Colon (tissue), 2 donors: ENCODE results near the gene AP4B1.
"Not testable (repeated sequence)": the region's sequence is repeated elsewhere in the genome, so short reads cannot be mapped to it uniquely, and the experiment has no call there.

Source experiments
- FAIRE-seq: peaks from 2 replicates; lab custom pipeline; 2012; peaks lifted over from hg19 to GRCh38; lab: Jason Lieb, UNC
- donor health status: control.
- donor health status: control.

AP4B1 gene

DNA sequence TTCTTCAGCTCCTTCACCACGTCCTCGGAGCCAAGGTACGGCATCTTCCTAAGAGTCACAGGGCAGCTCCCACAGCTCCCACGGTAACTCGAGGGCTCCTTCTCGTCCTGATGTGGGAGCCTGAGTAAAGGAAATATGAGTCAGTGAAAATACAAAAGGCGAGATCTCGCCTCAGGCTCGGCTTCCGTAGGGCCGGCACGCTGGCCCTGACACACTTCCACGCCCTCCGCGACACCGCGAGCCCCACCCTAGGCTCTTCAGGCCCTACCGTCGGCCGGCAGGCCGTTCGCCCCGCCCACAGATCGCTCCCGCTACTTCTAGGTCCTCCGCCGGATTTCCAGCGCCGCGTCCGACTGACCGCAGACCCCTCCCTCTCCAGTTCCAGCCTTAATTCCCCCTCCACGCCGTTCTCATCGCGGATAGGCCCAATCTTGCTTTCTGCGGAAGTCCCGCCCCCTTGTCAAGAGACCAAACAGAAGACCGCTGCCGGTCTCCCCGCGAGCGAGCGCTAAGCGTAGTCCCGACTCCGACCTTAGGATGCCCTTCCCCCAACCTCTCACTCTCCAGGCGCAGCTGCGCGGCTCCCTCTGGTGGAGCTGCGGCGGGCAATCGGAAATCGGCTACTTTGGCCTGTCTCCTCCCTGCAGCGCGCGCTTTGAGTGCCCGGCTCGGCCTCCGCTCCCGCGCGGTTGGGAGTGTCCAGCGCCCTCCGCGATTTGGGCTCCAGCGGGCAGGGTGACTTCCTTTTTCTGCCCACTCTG is at the start of gene AP4B1, which contains the start of gene DCLRE1B:
AP4B1 (minus strand) TSS at position 126 of the 761 bp plus-strand sequence; CDS start at position 44, 82 bp downstream.
DCLRE1B (plus strand) TSS at position 653 of the 761 bp plus-strand sequence. CDS start 261 bp downstream, outside the sequence.
- FAIRE-seq: peak; percentile 65

DNA sequence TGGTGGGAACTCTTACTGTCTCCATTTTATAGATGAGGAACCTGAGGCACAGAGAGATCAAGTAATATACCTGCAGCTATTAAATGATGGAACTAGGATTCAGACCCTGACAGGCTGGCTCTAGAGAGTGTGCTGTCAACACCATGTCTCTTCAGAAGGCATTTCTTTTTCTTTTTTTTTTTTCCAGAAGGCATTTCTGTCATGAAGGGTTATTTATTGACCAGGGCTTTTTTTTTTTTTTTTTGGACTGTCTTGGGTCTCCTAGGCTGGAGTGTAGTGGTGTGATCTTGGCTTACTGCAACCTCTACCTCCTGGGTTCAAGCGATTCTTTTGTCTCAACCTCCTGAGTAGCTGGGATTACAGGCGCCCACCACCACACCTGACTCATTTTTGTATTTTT is 47.1 kb upstream of the AP4B1 start:
- no peak for FAIRE-seq

- no peak for FAIRE-seq
These were observed 46.3 kb upstream of the AP4B1 start for GRCh38 chr1:113950908-113951307.

DNA sequence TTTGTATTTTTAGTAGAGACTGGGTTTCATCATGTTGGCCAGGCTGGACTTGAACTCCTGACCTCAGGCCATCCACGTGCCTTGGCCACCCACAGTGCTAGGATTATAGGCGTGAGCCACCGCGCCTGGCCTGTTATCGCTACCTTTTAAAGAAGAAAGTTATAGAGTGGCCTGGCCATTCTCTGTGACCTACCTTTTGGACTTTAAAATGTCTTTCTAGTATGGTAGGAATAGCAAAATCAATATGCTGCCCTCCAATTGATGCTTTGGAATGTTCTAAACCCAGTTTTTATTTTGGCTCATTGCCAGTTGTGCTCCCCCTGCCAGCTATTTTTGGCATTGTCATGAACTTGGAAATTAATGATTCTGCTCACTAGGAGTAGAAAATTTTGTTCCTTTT is 44.4 kb upstream of the AP4B1 start:
- no peak for FAIRE-seq

DNA sequence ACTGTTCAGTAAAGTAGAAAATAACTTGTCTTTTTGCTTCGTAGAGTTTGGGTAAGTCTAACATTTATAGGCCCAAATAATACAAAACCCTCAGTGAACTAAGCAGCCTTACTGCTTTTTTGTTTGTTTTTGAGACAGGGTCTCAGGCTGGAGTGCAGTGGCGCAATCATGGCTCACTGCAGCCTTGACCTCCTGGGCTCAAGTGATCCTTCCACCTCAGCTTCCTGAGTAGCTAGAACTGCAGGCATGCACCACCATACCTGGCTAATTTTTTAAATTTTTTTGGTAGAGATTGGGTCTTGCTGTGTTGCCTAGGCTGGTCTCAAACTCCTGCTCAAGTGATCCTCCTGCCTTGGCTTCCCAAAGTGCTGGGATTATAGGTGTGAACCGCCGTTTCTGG is 43.6 kb upstream of the AP4B1 start:
- not testable (repeated sequence) for FAIRE-seq

DNA sequence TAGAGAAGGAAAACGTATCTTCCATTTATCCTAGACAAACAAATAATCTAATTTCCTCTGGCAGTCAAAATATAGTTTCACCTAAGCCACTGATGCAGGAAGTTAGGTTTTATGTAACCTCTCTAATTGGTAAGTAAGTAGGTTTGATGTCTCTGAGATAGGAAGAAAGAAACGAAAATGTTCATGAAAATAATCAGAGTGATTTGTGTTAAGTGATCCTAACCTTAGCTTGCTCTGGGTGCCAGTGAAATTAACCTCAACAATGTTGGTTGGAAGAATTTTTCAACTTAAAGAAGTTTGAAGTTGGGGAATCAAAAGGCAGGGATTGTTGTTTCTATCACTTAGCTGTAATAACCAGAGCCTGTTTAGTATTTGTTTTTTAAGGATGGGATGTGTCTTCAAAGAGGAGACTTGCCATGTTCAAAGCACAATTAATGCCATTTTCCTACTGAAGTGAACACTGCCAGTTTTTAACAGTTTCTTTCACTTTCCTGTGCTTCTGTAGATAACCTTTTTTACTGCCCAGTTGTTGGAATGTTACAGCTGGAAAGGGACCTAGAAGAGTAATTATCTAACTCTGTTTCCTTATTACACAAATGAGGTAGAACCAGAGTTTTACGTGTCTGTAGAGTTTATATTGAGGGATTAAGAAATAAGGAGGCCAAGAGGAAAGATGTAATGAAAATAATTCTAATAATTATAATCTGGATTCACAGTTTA is 42.9 kb upstream of the AP4B1 start:
- FAIRE-seq: no peak

DNA sequence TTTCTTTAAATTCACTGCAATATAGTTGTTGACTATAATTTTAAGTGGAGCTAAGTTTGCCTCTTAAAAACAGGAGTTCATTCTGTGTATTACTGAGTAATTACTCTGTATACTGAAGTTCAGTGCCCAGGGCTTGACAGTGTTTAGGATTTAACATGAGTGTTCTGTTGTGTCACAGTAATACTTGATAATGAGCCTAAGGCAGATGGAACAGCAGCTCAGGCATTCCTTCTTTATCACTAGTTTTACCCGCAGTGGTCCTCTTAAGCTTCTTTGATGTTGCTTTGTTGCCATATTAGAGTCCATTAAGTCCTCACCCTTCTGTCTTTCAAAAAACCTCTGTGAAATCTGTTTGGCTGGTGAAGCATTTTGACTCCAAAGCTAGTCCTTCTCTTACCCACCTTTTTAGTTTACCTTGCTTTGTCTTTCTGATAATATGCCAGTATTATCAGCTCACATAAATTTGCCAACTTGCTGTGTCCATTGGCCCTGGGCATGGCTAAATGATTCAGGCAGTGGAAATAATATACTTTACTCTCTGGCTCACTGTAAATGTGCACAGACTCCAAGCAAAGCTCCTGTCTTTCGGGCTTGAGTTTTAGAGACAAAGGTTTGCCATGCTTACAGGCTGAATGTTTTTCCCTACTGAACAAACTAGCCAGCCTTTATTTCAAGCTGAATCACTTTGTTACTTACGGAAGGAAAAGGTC is 42.2 kb upstream of the AP4B1 start:
- FAIRE-seq: no peak

GRCh38 chr1:113946112-113946511 is 41.5 kb upstream of the AP4B1 start:
- FAIRE-seq: no peak

- no peak for FAIRE-seq
These were observed 40.7 kb upstream of the AP4B1 start for GRCh38 chr1:113945329-113945728.

GRCh38 chr1:113943028-113943811 is 38.6 kb upstream of the AP4B1 start:
- no peak for FAIRE-seq

DNA sequence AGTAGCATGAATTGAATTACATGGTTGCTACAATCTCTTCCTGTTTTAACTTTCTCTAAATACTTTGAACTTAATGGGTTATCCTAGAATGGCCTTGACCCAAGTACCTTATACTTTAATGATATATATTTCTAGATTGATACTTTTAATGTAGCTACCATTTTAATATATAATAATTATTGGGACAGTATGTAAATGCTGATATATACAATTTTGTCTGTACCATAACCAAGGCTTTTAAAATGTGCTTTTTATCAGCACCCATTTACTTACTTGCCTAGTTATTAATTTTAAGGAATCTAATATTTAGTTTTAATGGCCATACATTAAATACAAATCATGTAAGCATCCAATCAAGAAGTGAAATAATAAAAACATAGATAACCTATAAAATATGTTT is 37.9 kb upstream of the AP4B1 start:
- no peak for FAIRE-seq

DNA sequence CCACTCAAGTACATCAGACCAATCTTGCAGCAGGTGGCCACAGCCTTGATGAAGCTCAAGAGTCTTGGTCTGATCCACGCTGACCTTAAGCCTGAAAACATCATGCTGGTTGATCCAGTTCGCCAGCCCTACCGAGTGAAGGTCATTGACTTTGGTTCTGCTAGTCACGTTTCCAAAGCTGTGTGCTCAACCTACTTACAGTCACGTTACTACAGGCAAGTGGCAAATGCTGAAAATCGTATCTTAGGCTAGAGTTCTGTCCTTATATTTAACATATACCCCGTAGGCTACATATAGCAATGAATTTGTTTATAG is 36.6 kb upstream of the AP4B1 start:
- FAIRE-seq: no peak

- no peak for FAIRE-seq
These were observed 36.0 kb upstream of the AP4B1 start for GRCh38 chr1:113940365-113941244.

DNA sequence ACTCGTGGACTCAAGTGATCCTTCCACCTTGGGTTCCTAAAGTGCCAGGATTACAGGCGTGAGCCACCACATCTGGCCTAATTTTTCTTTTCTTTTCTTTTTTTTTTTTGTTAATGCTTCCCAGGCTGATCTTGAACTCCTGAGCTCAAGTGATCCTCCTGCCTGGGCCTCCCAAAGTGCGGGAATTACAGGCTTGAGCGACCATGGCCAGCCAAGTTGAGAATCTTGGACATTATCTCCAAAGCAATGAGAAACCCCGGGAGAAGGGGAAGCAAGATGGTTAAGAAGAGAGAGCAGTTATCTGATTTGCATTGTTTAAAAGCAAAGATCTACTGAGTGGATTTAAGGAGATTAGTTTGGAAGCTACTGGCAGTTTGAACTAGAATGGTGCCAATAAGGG is 33.6 kb upstream of the AP4B1 start:
- no peak for FAIRE-seq

DNA sequence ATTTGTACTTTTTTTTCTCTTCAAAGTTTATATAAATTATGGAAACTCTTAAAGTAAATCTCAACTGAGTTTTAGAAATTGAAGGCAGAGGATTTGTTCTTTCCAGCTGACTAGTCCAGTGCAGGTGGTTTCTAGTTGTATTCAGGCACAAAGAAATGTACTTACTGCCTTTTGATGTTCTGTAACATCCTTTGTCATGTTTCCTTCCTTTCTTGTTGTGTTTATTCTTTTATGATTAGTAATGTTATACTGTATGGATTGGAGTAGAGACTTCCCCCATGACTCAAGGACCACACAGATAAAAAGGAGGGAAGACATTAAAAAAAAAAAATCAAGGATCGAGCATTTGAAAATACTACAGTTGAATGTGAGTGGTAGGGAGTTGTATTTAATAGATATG is 32.5 kb upstream of the AP4B1 start:
- no peak for FAIRE-seq

DNA sequence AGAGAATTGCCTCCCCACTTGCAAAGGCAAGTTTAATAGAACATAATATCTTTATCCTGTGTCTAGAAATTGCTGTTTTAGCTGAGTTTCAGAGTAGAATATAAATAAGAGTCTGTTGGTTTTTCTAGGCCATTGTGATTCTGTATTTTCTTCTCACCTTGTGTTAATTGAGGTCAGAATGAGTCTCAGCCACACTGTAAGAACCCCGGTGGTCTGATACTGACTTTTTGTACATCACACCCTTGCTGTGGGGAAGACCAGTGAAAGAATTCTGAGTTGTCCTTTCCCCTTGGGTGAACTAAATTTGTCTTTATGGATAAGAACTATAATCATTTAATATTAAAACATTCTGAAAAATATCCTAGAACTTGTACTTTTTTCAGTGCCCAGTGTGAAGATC is 31.4 kb upstream of the AP4B1 start:
- no peak for FAIRE-seq

DNA sequence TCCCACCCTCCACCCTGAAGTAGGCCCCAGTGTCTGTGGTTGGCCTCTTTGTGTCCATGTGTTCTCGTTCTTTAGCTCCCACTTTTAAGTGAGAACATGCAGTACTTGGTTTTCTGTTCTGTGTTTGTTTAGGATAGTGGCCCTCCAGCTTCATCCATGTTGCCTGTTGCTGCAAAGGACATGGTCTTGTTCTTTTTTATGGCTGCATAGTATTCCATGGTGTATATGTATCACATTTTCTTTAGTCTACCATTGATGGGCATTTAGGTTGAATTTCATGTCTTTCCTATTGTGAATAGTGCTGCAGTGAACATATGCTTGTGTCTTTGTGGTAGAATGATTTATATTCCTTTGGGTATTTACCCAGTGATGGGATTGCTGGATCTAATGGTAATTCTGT is 30.6 kb upstream of the AP4B1 start:
- FAIRE-seq: no peak

DNA sequence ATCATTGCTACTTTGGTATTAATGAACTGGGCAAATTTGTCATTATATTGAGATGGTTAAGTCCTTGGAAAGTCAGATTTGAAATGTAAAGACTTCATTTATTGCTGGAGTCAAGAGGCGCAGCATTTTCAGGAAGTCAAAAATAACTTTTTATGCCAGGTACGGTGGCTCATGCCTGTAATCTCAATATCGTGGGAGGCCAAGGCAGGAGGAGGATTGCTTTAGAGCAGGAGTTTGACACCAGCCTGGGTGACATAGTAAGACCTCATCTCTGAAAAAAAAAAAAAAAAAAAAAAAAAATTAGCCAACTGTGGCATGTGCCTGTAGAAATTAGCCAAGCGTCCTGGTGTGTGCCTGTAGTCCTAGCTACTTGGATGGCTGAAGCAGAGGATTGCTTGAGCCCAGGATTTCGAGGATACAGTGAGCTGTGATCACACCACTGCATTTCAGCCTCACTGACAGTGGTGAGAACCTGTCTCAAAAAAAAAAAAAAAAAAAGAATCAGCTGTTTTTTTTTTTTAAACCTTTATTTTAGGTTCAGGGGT is 30.0 kb upstream of the AP4B1 start:
- no peak for FAIRE-seq

DNA sequence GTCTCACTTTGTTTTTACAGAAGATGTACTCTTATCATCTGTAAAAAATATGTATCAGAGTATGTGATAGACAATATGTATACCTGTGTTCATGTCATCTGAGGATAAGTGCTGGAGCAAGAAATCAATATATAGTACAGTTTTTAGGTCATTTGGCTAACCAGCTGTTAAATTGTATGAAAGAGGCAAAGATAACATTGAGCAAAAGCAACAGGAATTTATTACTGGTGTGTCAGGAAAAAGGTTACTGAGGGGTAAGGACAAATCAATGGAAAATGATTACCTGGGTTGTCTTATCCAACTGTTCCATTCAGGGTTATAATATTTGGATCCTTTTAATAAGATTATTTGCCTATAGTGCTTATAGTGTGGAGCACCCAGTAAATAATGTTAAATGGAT is 29.4 kb upstream of the AP4B1 start:
- no peak for FAIRE-seq

GRCh38 chr1:113931451-113931851 is 26.9 kb upstream of the AP4B1 start:
- no peak for FAIRE-seq
